ENCODE measurements around the gene PLEKHO2.
"Not testable (repeated sequence)": the region's sequence is repeated elsewhere in the genome, so short reads cannot be mapped to it uniquely, and the experiment has no call there.

PLEKHO2 gene, protein sequence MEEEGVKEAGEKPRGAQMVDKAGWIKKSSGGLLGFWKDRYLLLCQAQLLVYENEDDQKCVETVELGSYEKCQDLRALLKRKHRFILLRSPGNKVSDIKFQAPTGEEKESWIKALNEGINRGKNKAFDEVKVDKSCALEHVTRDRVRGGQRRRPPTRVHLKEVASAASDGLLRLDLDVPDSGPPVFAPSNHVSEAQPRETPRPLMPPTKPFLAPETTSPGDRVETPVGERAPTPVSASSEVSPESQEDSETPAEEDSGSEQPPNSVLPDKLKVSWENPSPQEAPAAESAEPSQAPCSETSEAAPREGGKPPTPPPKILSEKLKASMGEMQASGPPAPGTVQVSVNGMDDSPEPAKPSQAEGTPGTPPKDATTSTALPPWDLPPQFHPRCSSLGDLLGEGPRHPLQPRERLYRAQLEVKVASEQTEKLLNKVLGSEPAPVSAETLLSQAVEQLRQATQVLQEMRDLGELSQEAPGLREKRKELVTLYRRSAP
- 29.1 reads per million, percentile 55 among the genes with 10 or more reads in this experiment for total RNA-seq

DNA sequence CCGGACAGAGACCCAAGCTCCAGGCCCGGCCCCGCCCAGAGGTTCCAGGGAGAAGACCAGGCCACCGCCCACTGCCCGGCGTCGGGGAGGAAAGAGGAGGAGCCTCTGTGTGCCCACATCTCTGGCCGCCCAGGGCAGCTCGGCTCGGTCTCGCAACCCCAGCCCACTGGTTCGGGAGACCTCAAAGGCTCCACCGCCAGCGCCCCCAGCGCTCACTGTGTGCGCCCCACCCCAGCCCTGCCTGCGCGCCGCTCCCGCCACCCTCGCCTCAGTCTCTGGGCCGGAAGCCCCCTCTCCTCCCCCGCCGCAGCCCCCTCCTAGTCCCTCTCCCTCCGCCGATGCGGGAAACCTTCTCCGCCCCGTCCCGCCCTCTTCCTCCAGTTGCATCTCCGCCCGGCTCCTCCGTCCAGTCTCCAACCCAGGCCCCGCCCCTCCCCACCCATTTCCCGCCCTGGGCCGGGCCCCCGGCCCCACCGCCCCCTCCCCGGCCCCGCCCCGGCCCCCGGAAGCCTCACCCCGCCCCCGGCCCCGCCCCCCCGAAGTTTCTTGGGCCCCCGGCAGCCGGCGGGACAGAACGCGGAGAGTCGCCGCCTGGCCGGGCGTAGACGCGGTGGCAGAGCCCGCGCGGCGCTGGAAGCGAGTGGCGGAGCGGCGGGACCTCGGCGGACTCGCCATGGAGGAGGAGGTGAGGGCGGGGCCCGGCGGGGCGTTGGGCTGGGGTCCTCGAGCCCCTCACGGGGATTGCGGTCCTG lies at the start of gene PLEKHO2:
PLEKHO2 (plus strand) TSS at position 572 of the 752 bp plus-strand sequence; CDS start at position 674, 102 bp downstream.
- peak; percentile 87 for DNase-seq

DNA sequence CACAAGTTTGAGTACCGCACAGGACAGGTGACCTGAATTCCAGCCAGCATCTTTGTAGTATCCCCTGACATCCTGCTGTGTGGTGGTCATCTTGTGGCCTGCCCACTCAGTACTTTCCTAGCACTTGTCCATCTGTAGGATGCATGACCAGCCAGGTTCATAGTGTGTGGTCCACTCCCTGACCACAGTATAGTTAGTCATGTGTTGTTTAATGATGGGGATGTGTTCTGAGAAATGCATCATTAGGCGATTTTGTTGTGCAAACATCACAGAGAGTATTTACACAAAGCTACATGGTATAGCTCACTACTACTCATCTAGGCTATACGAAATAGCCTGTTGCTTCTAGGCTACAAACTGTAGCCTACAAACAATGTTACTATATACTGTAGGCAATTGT lies 49.4 kb upstream of the PLEKHO2 start:
- no peak for DNase-seq

DNA sequence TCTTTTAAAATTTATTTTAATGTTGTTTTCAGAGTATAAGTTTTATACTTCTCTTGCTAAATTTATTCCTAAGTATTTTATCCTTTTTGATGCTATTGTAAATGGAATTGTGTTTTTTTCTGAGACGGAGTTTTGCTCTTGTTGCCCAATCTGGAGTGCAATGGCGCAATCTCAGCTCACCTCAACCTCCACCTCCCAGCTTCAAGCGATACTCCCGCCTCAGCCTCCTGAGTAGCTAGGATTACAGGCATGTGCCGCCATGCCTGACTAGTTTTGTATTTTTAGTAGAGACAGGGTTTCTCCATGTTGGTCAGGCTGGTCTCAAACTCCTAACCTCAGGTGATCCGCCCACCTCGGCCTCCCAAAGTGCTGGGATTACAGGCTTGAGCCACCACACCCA lies 46.4 kb upstream of the PLEKHO2 start:
- DNase-seq: not testable (repeated sequence)

DNA sequence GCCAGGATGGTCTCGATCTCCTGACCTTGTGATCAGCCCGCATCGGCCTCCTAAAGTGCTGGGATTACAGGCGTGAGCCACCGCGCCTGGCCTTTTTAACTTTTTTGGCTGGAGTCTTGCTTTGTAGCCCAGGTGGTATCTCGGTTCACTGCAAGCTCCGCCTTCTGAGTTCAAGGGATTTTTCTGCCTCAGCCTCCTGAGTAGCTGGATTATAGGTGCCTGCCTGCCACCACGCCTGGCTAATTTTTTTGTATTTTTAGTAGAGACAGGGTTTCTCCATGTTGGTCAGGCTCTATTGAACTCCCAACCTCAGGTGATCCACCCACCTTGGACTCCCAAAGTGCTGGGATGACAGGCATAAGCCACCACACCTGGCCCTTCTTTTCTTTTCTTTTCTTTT lies 45.8 kb upstream of the PLEKHO2 start:
- DNase-seq: not testable (repeated sequence)

DNA sequence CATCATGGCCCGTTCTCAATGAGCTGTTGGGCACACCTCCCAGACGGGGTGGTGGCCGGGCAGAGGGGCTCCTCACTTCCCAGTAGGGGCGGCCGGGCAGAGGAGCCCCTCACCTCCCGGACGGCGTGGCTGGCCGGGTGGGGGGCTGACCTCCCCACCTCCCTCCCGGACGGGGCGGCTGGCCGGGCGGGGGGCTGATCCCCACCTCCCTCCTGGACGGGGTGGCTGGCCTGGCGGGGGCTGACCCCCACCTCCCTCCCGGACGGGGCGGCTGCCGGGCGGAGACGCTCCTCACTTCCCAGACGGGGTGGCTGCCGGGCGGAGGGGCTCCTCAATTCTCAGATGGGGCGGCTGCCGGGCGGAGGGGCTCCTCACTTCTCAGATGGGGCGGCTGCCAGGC lies 42.8 kb upstream of the PLEKHO2 start:
- DNase-seq: not testable (repeated sequence)

DNA sequence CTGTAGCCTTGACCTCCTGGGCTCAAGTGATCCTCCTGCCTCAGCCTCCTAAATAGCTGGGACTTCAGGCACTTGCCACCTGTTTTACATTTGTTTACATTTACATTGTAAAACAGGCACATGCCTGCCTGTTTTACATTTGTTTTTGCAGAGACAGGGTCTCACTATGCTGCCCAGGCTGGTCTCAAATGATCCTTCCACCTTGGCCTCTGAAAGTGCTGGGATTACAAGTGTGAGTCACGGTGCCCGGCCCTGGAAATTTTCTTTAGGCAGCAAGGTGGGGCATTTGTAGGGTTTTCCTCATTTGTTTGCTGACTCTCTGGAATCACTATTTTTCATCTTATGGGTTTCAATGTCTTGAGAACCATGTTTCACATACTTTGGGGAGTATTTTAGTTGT lies 41.2 kb upstream of the PLEKHO2 start:
- no peak for DNase-seq

DNA sequence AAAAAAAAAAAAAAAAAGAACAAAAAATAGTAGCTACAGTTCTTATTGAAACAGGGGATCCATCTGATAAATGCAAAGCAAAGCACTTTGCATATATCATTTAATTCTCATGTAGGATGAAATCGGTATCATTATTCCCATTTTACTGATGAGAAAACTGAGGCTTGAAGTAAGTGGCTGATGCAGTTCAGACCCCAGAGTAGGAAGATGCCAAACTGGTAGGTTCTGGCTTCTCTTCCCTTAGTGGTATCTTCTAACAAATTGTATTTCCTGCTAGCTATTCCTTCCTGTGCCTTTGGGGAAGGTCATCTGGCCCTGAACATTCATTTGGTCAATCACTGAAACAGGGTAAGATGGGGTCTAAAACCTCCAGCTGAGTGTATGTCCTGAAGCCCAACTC lies 38.2 kb upstream of the PLEKHO2 start:
- DNase-seq: no peak

DNA sequence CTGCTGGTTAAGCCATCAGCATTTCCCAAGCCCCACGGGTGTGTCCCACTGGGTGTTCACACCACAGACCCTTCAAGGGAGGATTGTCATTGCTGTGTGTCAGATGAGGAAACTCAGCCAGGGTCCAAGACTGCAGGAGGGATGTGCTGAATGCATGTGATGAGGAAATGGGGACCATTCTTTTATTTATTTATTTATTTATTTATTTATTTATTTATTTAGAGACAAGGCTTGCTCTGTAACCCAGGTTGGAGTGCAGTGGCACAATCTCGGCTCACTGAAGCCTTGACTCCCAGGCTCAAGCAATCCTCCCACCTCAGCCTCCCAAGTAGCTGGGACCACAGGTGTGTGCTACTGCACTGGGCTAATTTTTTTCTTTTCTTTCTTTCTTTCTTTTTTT lies 37.1 kb upstream of the PLEKHO2 start:
- DNase-seq: no peak

DNA sequence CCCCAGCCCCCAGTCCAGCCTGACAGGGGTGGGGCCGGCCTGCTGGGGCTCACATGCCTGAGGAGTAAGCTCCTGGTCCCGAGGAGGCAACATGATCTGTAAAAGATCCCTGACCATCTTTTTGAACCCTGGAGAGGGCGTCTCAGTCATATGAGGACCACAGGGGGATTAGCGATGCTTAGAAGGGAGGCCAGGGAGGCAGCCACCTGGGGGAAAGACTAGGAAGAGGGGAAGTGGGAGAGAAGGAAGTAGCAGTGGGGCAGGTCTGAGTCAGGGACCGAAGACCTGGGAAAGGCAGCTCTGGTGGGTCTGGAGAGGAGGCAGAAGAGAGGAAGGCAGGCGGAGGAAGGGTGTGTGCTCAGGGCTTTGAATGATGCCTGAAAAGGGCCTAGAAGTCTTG lies 35.2 kb upstream of the PLEKHO2 start:
- DNase-seq: no peak

DNA sequence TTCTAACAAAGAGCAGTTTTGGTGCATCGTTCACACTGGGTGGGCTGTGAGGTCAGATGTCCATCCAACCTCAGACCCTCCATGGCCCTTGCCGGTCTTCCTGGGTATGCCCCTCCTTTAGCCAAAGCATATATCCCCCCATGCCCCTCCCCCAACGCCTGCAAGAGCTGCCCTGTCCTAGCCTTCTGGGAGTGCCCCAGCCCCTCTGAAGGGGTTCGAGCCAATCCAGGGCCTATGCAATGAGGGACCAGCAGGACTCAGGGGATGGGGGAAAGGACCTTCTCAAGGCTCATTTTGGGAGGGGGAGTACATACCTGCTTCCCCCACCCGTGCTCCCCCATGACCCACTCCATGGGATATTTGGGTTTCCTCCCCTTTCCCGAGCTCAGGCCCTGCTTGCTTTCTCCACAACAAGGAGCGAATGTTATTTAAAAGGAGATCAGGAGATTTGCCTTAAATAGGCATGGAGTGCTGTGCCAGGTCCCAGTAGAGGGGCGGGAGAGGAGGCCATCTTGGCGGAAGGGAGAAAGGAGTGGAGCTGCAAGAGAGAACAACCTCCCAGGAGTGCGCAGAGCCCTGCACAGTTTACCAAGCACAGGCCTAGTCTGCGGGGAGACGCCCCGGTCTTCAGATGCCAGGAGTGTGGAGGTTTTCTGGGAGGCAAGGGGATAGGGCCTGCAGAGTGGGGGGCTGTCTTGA lies 34.5 kb upstream of the PLEKHO2 start:
- no peak for DNase-seq

DNA sequence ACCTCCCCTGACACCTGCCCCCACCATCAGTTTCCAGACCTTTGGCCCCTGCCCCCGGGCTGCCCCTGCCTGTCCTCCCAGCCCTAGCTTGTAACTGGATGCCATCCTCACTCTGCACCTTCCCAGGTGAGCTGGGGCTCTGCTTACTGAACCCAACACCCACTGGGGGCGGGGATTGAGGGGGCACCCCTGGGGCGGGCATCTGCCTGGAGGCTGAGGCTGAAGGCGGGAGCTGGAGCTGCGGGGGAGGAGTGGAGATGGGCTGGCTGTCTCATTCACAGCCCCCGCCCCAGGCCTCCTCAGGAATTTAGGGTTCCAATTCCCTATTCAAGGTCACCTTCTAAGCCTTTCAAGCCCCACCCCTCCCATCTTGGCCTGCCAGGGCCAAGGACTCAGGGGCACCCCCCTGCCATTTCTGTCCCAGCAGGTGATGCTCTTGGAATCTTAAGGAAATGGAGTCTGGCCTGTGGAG lies 33.9 kb upstream of the PLEKHO2 start:
- no peak for DNase-seq

DNA sequence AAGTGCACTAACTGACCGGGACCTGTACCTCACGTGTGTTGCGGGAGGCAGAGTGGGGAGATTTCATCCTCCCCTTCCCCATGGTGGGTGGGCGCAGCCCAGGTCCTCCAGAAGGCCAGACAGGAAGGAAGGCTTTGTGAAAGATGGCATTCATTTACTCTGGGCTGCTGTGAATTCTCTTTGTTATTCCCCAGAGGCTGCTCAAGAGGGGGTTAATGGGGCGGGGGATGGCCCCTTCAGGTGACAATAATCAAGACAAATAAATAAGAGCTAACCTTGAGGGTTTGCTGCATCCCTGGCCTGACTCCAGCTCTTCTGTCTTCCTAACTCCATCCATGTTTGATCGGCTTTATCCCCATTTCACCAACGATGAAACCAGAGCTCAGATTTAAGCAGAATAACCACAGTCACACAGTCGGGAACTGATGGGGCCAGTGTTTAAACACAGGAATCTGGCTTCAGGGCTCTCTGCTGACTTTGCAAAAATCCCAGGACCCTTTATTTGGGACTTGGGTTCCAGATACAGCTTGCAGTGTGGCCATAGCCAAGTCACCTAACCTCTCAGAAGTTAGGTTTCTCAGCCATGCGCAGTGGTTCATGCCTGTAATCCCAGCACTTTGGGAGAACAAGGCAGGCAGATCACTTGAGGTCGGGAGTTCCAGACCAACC lies 32.8 kb upstream of the PLEKHO2 start:
- DNase-seq: no peak

DNA sequence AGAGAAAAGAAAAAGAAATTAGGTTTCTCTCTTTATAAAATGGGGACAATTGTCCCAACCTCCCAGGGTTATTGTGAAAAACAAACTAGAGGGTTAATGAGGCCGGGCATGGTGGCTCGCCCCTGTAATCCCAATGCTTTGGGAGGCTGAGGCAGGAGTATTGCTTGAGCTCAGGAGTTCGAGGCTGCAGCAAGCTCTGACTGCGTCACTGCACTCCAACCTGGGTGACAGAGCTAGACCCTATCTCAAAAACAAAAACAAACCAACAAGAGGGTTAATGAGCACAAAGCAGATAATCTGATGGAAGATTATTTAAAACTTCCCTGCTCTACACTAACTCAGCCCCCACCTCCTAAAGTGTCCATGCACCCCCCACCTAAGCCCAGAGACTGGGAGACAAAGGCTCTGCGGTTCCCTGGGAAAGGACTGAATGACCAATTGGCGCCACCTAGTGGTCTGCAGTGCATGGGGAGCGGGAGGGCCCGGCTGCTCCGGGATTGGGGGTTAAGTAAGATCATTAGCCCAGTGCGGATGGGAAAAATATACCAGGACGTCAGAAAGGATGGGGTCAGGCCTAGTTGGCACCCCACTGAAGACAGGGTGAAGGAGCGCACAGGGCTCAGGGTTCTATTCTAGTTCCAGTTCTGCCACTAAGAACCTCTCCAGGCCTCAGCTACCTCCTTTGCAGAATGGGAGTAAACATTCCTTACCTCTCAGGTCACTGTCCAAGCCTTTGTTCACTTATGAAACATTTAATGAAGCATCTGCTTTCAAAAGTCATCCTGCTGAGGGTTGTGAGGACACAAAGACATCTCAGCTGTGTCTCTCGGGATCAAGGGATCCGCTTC lies 31.8 kb upstream of the PLEKHO2 start:
- DNase-seq: peak; percentile 60

DNA sequence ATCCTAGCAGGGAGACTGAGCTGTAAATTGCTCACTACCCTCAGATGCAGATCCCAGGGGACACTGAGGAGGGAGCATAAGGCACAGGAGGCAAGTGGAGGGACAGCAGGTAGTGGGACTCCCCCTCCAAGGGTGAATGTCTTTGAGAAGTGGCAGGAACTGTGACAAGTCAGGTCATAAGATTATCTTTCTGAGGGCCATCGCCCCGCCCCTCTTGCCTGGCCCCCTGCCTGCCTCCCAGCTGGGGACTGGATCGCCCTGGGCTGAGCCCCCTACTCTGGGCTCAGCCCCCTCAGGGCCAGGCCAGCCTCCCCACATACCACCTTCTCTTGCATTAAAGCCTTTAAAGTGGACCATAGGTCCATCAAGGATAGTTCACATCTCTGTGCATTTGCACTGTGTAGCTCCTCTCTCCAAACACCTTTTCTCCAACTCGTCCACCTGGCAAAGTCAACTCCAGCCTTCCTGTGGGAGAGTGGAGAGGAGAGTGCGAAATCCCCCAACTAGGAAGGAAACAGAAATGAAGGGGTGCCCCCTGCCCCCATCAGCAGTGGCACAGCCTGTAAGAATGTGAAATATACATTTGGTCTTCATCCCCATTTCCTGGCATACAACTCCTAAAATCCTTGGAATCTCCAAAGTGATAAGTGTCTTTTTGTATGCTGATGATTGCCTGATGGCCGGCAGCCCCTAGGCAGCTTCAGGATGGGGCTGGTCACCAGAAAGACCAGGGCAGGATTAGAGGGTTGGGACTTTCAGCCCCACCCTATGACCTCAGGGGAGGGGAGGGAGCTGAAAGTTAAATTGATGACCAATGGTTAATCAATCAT lies 31.0 kb upstream of the PLEKHO2 start:
- DNase-seq: no peak

DNA sequence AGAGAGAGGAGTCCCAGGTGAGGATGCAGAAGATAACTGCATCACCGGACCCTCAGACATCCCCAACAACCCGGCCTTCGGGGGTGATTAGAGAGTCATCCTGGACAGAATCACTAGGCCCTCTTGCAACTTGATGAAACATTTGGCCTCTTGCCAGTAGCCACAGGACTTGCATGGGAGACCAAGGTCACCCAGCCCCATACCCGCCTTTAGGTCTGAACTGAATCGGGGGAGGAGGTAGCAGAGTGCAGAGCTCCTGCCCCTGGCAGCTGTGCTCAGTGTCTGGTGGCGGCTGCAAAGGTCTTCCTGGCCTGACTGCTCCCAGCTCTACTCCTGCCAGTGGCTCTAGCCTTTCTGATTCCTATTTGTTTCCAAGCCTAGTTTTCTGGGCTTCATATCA lies 28.6 kb upstream of the PLEKHO2 start:
- DNase-seq: no peak

DNA sequence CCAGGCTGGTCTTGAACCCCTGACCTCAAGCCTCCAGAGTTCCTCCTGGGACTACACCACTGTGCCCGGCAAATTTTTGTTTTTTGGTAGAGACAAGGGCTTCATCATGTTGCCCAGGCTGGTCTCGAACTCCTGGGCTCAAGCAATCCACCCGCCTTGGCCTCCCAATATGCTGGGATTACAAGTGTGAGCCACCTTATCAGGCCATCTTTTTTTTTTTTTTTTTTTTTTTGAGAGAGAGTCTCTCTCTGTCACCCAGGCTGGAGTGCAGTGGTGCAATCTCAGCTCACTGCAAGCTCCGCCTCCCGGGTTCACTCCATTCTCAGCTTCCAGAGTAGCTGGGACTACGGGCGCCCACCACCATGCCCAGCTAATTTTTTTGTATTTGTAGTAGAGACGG lies 27.4 kb upstream of the PLEKHO2 start:
- not testable (repeated sequence) for DNase-seq

DNA sequence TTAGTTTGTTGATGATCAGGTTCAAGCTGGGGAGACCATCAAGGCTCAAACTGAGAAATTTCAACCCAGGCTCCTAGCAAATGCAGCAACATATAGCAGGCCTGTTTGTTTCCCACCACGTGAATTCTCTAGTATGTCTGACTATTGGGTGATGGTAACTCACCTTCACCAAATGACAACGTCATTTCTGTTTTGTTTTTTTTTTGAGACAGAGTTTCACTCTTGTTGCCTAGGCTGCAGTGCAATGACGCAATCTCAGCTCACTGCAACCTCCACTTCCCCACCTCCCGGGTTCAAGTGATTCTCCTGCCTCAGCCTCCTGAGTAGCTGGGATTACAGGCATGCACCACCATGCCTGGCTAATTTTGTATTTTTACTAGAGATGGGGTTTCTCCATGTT lies 26.8 kb upstream of the PLEKHO2 start:
- DNase-seq: not testable (repeated sequence)

DNA sequence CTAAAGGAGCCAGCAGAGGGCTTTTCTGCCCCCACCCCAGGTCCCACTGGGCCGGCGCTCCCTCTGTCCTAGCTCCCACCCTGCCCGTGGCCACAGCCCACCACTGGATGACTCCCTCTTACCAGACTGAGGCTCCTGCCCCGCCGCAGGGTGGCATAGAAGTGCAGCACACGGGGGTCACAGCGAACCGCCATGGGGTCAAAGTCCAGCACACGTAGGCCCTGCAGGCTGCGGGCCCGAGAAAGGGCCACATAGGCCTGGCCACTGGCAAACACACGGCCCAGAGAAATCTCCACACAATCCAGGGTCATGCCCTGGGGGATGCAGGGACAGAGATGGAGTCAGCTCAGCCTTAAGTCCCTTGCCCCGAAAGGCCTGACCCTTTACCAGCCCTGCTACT lies 25.3 kb upstream of the PLEKHO2 start:
- no peak for DNase-seq

DNA sequence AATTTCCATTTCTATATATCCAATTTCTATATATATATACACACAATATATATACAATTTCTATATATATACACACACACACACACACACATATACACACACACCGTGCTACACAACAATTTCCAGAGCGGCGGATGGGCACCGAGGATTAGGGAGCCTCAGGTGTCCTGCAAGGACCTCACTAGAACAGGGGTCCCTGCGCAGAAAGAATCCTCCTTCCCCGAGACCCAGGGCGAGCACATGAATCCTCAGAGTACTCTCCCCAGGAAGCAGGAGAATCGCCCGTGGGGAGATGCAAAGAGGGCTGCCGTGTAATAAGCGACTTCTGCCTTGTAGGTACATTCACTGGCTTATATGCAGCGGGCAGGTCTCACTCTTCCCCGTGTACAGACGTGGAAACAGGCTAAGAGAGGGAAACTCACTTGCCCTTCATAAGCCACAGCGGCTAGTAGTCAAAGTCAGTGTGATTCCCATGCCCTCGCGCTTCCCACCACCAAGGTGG lies 16.7 kb upstream of the PLEKHO2 start:
- DNase-seq: no peak

Data from effector CD4-positive, alpha-beta T cell (primary cell).